Neural cell (in vitro differentiated cells): ENCODE measurements around the gene ZFYVE21. TPM values are rescaled to one million over a fixed set of nuclear protein-coding genes. Genes with fewer than 3 reads are reported as not detected.

Experiments
- H2AFZ ChIP-seq: fragments of 200-600, 300-800 bp; sonication (generic), shearing (Covaris generic); 2 replicates; pipeline ENCODE4 v1.6.0; 2014; ENCODE audit warnings: low read depth, mild to moderate bottlenecking, antibody characterized with exemption, low read length, moderate library complexity
- H3F3A ChIP-seq: fragments of 200-600 bp; shearing (Covaris generic); 2 replicates; pipeline ENCODE4 v1.6.1; 2016; ENCODE audit warnings: mild to moderate bottlenecking, moderate library complexity, mixed read lengths, antibody characterized with exemption, low read length; ENCODE audit not compliant: insufficient read depth, poor library complexity, severe bottlenecking
- H3K27ac ChIP-seq: fragments of 200-600, 300-800 bp; sonication (generic), shearing (Covaris generic); 2 replicates; pipeline ENCODE4 v1.5.1; 2014; ENCODE audit warnings: mild to moderate bottlenecking, low read length, moderate library complexity
- H3K27me3 ChIP-seq: fragments of 300-800, 200-600 bp; sonication (generic), shearing (Covaris generic); 2 replicates; pipeline ENCODE4 v1.6.0; 2014; ENCODE audit warnings: mild to moderate bottlenecking, low read depth, low read length, moderate library complexity; ENCODE audit not compliant: insufficient read depth
- H3K36me3 ChIP-seq: fragments of 300-800, 200-600 bp; sonication (generic), shearing (Covaris generic); 2 replicates; pipeline ENCODE4 v1.5.1; 2014; ENCODE audit warnings: mild to moderate bottlenecking, antibody characterized with exemption, low read length, moderate library complexity; ENCODE audit not compliant: insufficient read depth
- H3K4me2 ChIP-seq: fragments of 300-800, 200-600 bp; sonication (generic), shearing (Covaris generic); 2 replicates; pipeline ENCODE4 v1.6.0; 2014; ENCODE audit warnings: mild to moderate bottlenecking, low read length
- H3K4me3 ChIP-seq: fragments of 300-800, 200-600 bp; sonication (generic), shearing (Covaris generic); 2 replicates; pipeline ENCODE4 v1.5.1; 2014; ENCODE audit warnings: mild to moderate bottlenecking, low read length, moderate library complexity
- H3K79me2 ChIP-seq: fragments of 200-600 bp; shearing (Covaris generic); replicated peaks from 2 replicates; pipeline ENCODE4 v1.6.0; 2014; ENCODE audit warnings: mild to moderate bottlenecking, low read length, moderate library complexity; ENCODE audit not compliant: insufficient read depth
- H3K9ac ChIP-seq: fragments of 300-800, 200-600 bp; sonication (generic), shearing (Covaris generic); 2 replicates; pipeline ENCODE4 v1.6.1; 2016; ENCODE audit warnings: mild to moderate bottlenecking, low read length, mixed read lengths
- H3K9me2 ChIP-seq: fragments of 200-600 bp; shearing (Covaris generic); 2 replicates; pipeline ENCODE4 v1.6.1; 2016; ENCODE audit warnings: mild to moderate bottlenecking, low read length, mixed read lengths; ENCODE audit not compliant: insufficient read depth
- H3K9me3 ChIP-seq: fragments of 200-600, 300-800 bp; sonication (generic), shearing (Covaris generic); 2 replicates; pipeline ENCODE4 v1.6.1; 2016; ENCODE audit warnings: mild to moderate bottlenecking, mixed run types, low read length, moderate library complexity, mixed read lengths
- H4K20me1 ChIP-seq: fragments of 200-600 bp; shearing (Covaris generic); 2 replicates; pipeline ENCODE4 v1.6.1; 2016; ENCODE audit warnings: mild to moderate bottlenecking, mixed run types; ENCODE audit not compliant: insufficient read depth
- EP300 ChIP-seq: fragments of 450-650 bp; conservative IDR thresholded peaks from 2 replicates; pipeline ENCODE4 v1.6.1; 2014; ENCODE audit warnings: antibody characterized with exemption, mild to moderate bottlenecking, moderate library complexity; ENCODE audit not compliant: poor library complexity, severe bottlenecking
- EZH2 ChIP-seq: fragments of 200-600, 300-800 bp; shearing (Covaris generic), sonication (generic); IDR thresholded peaks from 2 replicates; pipeline ENCODE4 v1.6.1; 2014; ENCODE audit warnings: antibody characterized with exemption, low read length, borderline replicate concordance, mild to moderate bottlenecking; ENCODE audit not compliant: insufficient read depth, poor library complexity, severe bottlenecking
- MXI1 ChIP-seq: fragments of 450-650 bp; conservative IDR thresholded peaks from 2 replicates; pipeline ENCODE4 v1.6.1; 2014; ENCODE audit warnings: antibody characterized with exemption, mild to moderate bottlenecking; ENCODE audit not compliant: poor library complexity, severe bottlenecking
- POLR2AphosphoS5 ChIP-seq: IDR thresholded peaks from 2 replicates; pipeline ENCODE4 v1.6.1; 2012
- RAD21 ChIP-seq: fragments of 450-650 bp; conservative IDR thresholded peaks from 2 replicates; pipeline ENCODE4 v1.6.1; 2014; ENCODE audit warnings: antibody characterized with exemption, mild to moderate bottlenecking, moderate library complexity
- SMC3 ChIP-seq: fragments of 450-650 bp; conservative IDR thresholded peaks from 2 replicates; pipeline ENCODE4 v1.6.1; 2014; ENCODE audit warnings: antibody characterized with exemption, mild to moderate bottlenecking, moderate library complexity; ENCODE audit not compliant: poor library complexity
- TAF1 ChIP-seq: IDR thresholded peaks from 2 replicates; pipeline ENCODE4 v1.6.1; 2012; ENCODE audit warnings: low read depth
- polyA plus RNA-seq: library from polyadenylated mRNA; depleted of rRNA; stranded (reverse); fragments of >200 nt; gene quantifications from 2 replicates; pipeline ENCODE4 v1.2.3, GENCODE V29; 2014
- TF ChIP-seq, protein P1 (sequence below): IDR thresholded peaks from 2 replicates; pipeline ENCODE4 v1.6.1; 2012; ENCODE audit warnings: borderline replicate concordance
- TF ChIP-seq, protein P2 (sequence below): fragments of 450-650 bp; IDR thresholded peaks from 2 replicates; pipeline ENCODE4 v1.5.1; 2014; ENCODE audit warnings: antibody characterized with exemption, mild to moderate bottlenecking, moderate library complexity; ENCODE audit not compliant: poor library complexity, severe bottlenecking

ZFYVE21 gene
- polyA plus RNA-seq, 1 donor from 2014 or later = 99.7 TPM

DNA sequence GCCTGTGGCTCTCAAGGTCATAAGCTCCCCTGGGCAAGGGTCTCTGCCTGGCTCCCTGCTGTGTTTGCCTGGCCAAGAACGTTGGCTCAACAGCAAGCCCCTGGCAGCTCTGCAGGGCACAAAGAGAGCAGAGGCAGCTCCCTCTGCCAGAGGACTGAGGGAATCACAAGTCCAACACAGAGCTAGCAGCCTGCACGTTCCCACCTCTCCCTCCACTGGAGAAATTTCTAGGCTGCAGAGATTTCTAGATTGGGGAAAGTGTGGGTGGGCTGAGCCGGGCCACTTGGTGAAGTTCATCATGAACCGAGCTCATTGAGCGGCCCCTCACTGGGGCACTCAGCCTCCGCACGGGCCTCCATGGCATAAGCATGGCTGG, 19.8 kb downstream of the ZFYVE21 start:
- H3K9ac ChIP-seq = no peak overlapping the region
- no peaks in the 10 kb centered on the region for H3F3A ChIP-seq

DNA sequence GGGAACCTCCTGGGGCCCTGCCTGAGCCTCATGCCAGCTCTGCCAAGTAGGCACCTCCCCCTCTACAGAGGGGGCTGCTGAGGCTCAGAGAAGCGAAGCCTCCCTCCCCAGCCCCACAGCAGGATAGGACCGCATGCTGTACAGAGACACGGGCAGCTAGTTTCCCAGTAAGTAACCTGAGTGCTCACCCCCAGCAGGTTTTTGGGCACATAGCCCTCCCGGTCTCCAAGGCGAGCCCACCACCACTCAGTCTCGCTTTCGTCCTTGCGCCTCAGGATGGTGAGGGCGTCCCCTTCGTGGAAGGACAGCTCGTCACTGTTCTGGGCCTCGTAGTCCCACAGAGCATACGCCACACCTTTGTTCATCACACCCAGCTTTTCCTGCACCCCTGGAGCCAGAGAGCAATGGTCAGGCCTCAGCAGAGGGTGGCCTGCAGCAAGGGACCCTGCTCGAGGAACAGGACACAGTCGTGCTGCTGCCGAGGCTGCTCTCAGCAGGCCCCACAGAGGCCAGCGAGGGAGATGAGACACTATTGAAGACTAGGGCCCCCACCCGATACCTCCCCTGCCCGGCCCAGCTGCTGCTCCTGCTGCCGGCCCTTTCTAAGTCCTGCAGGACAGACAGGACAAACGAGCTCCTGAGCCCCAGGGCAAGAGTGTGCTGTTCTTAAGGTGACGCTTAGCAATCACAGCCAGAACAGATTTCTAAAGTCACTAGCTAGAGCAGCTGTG, 20.4 kb downstream of the ZFYVE21 start:
- H3K27ac ChIP-seq = no peak overlapping the region
- H3K36me3 ChIP-seq = no peaks in the 10 kb centered on the region
- no peaks in the 10 kb centered on the region for H3F3A ChIP-seq
- H3K9ac ChIP-seq = no peak overlapping the region
- no peak overlapping the region for H3K4me3 ChIP-seq
- H3K9me2 ChIP-seq = no peaks in the 10 kb centered on the region
- no peaks in the 10 kb centered on the region for H3K79me2 ChIP-seq
- H2AFZ ChIP-seq = no peak overlapping the region
- H3K27me3 ChIP-seq = no peaks in the 10 kb centered on the region
- H4K20me1 ChIP-seq = no peaks in the 10 kb centered on the region
- TF ChIP-seq TAF1 (no peak), MXI1 (no peak)
- H3K9me3 ChIP-seq = no peaks in the 10 kb centered on the region
- no peak overlapping the region for H3K4me2 ChIP-seq

More for the DNA sequence above, 19.8 kb downstream of the ZFYVE21 start:
- H3K27me3 ChIP-seq = no peaks in the 10 kb centered on the region
- H3K4me3 ChIP-seq = no peak overlapping the region
- H2AFZ ChIP-seq = no peak overlapping the region
- TF ChIP-seq EZH2 = no peak
- no peak for TF ChIP-seq EP300
- no peaks in the 10 kb centered on the region for H3K9me3 ChIP-seq
- H3K36me3 ChIP-seq = no peaks in the 10 kb centered on the region
- H4K20me1 ChIP-seq = no peaks in the 10 kb centered on the region
- H3K4me2 ChIP-seq = no peak overlapping the region
- H3K9me2 ChIP-seq = no peaks in the 10 kb centered on the region
- no peak overlapping the region for H3K27ac ChIP-seq
- no peaks in the 10 kb centered on the region for H3K79me2 ChIP-seq

DNA sequence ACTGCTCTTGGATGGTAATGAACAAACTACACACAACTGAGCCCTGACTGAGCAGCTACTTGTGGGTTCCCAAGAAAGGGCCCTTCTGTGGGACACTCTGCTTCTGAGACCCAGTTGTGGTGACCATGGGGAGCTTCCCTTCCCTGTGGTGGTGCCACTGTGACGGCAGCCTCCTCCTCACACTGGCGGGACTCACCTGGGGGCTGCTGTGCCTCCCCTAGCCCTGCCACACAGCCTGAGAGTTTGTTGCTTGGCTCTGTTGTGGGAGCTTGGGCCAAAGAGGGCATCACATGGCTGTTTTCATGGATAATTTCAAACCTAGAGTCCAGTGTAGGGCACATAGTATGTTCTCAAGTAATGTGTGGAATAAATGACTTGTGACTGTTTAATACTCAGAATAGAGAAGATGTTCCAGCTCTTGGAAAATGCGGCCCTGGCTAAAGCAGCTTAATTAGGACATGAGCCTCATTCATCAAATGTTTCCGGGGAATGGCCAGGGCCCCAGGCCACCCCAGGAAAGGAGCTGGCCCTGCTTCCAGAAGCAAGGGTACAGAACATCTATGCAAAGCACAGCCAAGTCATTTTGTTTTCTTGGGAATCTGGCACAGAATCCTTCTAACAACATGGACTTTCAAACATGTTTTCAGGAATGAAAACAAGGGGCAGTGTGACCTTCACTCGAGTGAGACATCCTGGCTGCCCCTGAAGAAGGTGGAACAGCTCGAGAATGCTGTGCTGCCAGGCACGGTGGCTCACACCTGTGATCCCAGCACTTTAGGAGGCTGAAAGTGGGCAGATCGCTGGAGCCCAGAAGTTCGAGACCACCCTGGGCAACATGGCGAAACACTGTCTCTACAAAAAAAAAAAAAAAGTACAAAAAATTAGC, 21.2 kb downstream of the ZFYVE21 start:
- no peaks in the 10 kb centered on the region for H3K27me3 ChIP-seq
- H3K79me2 ChIP-seq = no peaks in the 10 kb centered on the region
- no peaks in the 10 kb centered on the region for H3K9me3 ChIP-seq
- no peak overlapping the region for H3K9ac ChIP-seq
- H3K27ac ChIP-seq = no peak overlapping the region
- no peaks in the 10 kb centered on the region for H3K36me3 ChIP-seq
- H3K4me3 ChIP-seq = no peak overlapping the region
- H3F3A ChIP-seq = no peaks in the 10 kb centered on the region
- H4K20me1 ChIP-seq = no peaks in the 10 kb centered on the region
- no peaks in the 10 kb centered on the region for H3K9me2 ChIP-seq
- TF ChIP-seq EZH2 (no peak), TAF1 (no peak), SMC3 (no peak), POLR2AphosphoS5 (no peak), EP300 (no peak), RAD21 (no peak)
- TF ChIP-seq, protein P1, sequence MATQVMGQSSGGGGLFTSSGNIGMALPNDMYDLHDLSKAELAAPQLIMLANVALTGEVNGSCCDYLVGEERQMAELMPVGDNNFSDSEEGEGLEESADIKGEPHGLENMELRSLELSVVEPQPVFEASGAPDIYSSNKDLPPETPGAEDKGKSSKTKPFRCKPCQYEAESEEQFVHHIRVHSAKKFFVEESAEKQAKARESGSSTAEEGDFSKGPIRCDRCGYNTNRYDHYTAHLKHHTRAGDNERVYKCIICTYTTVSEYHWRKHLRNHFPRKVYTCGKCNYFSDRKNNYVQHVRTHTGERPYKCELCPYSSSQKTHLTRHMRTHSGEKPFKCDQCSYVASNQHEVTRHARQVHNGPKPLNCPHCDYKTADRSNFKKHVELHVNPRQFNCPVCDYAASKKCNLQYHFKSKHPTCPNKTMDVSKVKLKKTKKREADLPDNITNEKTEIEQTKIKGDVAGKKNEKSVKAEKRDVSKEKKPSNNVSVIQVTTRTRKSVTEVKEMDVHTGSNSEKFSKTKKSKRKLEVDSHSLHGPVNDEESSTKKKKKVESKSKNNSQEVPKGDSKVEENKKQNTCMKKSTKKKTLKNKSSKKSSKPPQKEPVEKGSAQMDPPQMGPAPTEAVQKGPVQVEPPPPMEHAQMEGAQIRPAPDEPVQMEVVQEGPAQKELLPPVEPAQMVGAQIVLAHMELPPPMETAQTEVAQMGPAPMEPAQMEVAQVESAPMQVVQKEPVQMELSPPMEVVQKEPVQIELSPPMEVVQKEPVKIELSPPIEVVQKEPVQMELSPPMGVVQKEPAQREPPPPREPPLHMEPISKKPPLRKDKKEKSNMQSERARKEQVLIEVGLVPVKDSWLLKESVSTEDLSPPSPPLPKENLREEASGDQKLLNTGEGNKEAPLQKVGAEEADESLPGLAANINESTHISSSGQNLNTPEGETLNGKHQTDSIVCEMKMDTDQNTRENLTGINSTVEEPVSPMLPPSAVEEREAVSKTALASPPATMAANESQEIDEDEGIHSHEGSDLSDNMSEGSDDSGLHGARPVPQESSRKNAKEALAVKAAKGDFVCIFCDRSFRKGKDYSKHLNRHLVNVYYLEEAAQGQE = no peak
- TF ChIP-seq, protein P2, sequence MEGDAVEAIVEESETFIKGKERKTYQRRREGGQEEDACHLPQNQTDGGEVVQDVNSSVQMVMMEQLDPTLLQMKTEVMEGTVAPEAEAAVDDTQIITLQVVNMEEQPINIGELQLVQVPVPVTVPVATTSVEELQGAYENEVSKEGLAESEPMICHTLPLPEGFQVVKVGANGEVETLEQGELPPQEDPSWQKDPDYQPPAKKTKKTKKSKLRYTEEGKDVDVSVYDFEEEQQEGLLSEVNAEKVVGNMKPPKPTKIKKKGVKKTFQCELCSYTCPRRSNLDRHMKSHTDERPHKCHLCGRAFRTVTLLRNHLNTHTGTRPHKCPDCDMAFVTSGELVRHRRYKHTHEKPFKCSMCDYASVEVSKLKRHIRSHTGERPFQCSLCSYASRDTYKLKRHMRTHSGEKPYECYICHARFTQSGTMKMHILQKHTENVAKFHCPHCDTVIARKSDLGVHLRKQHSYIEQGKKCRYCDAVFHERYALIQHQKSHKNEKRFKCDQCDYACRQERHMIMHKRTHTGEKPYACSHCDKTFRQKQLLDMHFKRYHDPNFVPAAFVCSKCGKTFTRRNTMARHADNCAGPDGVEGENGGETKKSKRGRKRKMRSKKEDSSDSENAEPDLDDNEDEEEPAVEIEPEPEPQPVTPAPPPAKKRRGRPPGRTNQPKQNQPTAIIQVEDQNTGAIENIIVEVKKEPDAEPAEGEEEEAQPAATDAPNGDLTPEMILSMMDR = no peak
- H3K4me2 ChIP-seq = no peak overlapping the region
- no peak overlapping the region for H2AFZ ChIP-seq
